ENCODE measurements around the gene UBE4B.

DNA sequence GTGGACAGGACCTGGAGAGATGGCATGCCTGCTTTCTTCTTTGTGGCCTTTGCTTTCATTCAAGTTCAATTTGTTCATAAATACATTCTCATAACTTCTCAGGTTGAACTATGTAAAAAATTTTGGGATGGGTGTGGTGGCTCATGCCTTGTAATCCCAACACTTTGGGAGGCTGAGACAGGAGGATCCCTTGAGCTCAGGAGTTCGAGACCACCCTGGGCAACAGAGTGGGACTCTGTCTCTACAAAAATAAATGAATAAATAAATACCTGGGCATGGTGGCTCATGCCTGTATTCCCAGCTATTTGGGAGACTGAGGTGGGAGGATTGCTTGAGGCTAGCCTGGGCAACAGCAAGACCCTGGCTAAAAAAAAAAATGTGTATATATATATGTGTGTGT, 179.7 kb downstream of the UBE4B start:
- no peak for TF ChIP-seq SIN3A (IDR thresholded peaks at IDR 0.05; ENCODE audit: borderline replicate concordance, insufficient read depth, low read depth, low read length)
- TF ChIP-seq, protein P1, sequence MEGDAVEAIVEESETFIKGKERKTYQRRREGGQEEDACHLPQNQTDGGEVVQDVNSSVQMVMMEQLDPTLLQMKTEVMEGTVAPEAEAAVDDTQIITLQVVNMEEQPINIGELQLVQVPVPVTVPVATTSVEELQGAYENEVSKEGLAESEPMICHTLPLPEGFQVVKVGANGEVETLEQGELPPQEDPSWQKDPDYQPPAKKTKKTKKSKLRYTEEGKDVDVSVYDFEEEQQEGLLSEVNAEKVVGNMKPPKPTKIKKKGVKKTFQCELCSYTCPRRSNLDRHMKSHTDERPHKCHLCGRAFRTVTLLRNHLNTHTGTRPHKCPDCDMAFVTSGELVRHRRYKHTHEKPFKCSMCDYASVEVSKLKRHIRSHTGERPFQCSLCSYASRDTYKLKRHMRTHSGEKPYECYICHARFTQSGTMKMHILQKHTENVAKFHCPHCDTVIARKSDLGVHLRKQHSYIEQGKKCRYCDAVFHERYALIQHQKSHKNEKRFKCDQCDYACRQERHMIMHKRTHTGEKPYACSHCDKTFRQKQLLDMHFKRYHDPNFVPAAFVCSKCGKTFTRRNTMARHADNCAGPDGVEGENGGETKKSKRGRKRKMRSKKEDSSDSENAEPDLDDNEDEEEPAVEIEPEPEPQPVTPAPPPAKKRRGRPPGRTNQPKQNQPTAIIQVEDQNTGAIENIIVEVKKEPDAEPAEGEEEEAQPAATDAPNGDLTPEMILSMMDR (IDR thresholded peaks at IDR 0.05) = no peak
- TF ChIP-seq POLR2AphosphoS5 (IDR thresholded peaks at IDR 0.05; ENCODE audit: low read depth, low read length) = no peak
